CD4-positive, alpha-beta T cell treated with Interleukin-4 for 4 hours (primary cell): Measurements from ENCODE around the gene CNOT4.
"Not testable (repeated sequence)": the region's sequence is repeated elsewhere in the genome, so short reads cannot be mapped to it uniquely, and the experiment has no call there.

Source experiments
- DNase-seq: peaks from one replicate; pipeline ENCODE4 v3.0.0-alpha.2; 2020

The CNOT4 gene

DNA sequence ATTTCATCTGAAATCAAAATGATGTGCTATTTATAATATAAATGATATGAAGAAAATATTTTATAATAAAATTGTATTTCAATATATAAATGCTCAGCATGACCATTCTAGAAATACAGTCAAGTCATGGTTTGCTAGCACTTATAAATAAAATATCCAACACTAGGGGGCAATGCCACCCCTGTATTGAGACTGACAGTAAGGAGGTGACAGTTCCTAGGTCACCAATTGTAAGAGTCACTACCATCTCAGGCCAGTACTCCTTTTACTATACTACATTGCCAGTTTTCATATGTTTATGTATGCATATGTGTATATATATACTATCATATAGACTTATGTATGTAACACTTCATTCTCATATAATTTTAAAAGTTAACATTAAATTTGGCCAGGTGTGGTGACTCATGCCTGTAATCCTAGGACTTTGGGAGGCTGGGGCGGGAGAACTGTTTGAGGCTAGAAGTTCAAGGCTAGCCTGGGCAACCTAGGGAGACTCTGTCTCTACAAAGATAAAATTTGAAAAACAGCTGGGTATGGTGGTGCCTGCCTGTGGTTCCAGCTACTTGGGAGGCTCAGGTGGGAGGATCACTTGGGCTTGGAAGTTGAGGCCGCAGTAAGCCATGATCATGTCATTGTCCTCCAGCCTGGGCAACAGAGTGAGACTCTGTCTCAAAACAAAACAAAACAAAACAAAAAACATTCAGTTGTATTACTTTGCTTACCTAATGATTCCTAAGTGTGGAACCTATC is 2.4 kb upstream of the CNOT4 start:
- peak; percentile 77 for DNase-seq

DNA sequence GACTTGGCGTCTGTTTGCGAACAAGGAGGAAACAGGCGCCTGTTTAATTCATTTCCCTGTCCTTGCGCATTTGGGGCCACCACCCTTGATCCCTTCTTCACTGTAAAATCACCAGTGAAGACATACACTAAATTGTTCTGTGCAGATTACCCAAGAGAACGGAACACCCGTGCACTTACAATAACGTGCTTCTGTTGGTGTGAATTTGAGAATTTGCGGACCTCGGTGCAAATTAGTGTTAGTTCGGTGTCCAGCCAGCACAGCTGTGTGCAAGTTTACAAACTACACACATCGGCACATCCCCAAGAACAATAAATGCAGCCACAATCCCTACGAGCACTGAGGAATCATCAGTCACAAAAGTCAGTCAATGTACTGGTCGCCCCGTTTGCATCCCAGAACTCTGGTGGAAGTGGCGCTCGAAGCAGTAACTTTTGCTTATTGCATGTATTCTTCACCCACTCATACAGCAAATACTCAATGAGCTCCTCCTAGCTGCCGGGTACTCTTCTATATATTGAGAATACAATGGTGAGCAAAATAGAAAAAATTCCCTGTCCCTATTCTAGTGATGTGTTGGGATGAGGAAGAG is 786 bp upstream of the CNOT4 start:
- no peak for DNase-seq

DNA sequence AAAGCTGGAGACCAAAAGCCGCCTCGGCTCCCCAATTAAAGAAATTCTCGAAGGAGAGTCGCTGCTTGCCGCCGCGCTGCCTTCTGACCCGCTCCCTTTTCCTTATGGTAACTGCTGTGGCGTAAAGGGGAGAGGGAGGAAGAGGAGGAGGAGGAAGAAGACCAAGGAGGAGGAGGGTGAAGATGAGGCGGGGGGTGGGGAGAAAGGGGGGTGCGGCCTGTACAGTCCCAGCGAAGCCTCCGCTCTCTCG is 388 bp downstream of the CNOT4 start:
- DNase-seq = no peak

DNA sequence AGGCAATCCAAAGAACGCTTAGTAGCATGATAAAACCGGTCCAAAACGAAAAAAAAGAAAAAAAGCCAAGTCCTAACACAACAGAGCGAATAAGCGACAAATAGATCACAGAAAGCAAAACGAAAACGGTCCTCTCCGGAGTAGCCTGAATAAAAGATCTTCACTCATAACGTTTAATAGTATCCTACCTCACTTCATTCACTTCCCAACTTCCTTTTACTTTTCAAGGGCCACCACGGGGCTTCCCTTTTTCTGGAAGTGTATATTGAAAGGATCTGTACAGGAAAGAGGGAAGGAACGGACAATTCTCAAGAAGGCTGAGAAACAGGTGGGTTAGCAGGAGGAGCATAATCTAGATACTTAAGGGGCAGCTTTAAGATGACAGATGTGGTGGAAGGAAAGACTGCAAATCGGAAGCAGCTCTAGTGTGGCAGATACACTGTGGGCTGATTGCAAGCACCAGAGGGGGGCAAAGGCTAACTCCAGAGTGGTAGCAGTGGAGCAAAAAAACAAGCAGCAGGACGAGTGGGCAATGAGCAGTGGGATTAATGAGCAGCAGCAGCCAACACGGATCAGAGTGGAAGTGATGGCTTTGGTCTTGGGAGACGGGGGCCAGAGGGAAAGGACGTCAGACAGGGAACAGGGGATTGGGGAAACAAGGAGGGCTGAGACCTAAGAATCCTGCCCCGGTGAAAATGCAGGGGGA is 866 bp downstream of the CNOT4 start:
- DNase-seq = peak; percentile 25

DNA sequence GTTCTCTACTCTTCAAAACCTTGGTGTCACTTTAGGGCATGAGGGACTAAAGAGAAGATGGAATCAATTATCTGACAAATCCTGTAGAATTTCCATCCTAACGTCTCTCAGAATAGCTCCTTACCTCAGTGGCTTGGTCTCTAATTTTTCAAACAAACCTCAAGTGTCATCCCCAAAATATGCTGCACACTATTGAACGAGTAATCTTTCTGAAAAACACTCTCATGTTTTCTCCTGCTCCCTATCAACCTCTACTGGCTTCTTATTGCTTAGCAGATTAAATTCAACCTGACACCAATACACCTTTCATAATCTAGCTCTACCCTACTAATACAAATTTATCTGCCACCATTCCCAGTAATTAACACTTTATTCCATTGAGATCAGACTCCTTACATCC is 8.5 kb downstream of the CNOT4 start:
- DNase-seq = no peak

DNA sequence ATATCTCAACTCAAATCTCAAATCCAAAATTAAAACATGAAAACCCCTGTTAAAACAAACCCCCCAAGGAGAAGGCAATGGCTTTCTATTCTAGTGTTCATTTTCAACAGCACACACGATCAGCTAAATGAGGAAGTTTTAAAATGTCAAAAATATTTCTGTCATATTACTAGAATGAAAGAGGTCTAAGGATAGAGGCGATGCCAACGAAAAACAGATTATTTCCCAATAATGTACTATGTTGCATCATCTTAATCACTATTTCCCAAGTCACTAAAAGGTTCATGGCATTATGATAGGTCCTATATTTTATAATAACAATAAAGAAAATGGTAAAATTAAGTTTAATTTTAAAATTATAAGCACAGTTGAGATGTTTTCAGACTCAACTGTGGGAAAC is 10.1 kb downstream of the CNOT4 start:
- DNase-seq = no peak

DNA sequence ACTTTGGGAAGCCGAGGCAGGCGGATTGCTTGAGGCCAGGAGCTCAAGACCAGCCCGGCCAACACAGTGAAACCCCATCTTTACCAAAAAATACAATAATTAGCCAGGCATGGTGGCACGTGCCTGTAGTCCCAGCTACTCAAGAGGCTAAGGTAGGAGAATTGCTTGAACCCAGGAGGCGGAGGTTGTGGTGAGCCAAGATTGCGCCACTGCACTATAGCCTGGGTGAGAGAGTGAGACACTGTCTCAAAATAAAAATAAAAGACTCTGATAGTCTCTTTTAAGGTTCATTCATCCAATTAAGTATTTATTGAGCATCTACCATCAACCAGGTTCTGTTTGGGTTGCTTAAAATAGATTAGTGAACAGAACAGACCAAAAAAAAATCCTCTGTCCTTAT is 12.7 kb downstream of the CNOT4 start:
- not testable (repeated sequence) for DNase-seq

DNA sequence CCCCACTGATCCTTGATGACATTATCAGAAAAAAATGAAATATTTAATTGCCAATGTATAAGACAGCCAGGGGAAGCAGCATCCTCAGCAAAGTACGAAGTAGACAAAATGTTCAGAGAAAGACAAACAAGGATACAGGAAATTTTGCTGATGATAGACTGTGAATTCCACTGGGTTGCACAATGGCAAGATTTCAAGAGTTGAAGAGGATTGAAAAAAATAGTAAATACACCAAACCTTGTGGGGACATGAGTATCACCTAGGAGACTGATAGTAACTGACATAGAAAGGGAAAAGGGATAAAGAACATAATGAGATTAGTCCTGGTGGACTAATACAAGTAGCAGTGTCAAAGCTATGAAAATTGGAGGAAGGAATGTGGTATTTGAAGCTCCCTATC is 16.5 kb downstream of the CNOT4 start:
- DNase-seq = no peak

DNA sequence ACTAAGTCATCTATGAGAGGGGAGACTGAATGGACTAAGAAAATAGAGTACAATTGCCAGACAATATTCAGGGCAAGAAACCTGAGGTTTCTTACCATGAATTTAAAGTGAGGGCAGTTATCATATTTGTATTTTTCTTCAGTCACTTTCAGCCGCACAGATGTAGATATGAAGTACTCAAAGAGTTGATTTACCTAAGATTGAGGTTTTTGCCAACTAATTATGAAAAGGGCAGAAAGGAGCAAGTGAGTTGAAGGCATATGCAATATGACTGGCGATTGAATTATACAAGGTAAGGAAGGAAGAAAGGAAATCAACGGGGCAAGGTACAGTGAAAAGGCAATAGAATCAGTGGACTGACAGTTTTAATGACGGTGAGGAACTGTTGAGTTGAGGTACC is 17.8 kb downstream of the CNOT4 start:
- no peak for DNase-seq

DNA sequence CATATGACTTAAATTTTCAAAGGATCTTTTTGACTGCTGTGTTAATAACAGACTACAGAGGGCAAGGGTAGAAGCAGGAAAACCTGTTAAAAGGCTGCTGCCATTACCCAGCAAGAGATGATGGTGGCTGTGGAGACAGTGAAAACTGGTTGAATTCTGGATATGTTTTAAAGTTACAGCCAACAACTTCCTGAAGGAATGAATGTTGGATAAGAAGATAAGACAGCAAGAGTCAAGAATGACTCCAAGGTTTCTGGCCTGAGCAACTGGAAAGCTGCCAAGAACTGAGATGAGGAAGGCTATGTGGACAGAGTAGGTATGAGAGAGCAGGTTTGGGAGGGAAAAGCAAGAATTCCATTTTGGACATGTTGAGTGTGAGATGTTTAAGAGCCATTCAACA is 19.1 kb downstream of the CNOT4 start:
- DNase-seq = no peak

DNA sequence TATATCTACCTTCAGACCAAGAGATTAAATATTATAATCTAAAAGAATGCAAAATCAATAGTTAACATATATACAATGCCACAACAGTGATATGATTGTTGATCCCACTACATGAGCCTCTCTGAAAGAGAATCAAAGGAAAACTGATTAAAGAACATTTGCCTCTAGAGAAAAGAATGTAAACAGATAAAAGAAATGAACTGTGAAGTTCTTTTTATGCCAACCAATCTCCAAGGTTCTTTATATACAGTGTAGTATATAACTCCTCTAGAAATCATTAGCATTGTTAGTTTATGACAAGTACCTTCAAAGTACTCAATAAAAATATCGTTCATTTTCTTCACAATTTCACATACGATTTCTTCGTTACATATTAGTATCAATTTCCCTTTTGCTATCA is 20.1 kb downstream of the CNOT4 start:
- DNase-seq = no peak

DNA sequence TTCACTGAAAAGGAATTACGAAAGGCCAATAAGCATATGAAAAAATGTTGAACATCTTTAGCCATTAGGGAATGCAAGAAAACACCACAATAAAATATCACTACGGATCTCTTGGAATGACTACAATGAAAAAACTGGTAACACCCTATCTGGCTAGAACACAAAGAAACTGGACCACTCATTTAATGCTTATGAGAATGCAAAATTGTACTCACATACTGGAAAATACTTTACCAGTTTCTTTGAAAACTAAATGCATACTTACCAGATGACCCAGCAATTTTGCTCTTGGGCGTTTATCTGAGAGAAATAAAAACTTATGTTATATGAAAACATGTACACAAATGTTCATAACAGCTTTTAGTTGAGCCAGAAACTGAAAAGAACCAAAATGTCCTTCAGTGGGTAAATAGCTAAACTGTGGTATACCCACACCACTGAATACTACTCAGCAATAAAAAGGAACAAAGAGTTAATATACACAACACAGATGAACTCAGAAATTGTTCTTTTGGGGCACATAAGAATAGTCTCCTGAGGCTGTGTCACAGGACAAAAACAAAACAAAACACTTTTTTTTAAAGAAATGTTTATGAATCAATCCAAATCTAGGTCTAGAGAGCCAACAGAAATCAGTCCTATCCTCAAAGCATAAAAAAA is 23.5 kb downstream of the CNOT4 start:
- DNase-seq = no peak

DNA sequence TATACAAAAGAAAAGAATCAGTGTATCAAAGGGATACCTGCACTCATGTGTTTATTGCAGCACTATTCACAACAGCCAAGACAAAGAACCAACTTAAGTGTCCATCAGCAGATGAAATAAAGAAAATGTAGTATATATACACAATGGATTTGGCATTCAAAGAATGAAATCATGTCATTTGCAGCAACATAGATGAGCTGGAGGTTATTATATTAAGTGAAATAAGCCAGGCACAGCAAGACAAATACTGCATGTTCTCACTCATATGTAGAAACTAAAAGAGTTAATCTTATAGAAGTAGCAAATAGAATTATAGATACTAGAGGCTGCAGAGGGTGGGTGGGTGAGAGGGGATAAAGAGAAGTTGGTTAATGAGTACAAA is 28.3 kb downstream of the CNOT4 start:
- no peak for DNase-seq

DNA sequence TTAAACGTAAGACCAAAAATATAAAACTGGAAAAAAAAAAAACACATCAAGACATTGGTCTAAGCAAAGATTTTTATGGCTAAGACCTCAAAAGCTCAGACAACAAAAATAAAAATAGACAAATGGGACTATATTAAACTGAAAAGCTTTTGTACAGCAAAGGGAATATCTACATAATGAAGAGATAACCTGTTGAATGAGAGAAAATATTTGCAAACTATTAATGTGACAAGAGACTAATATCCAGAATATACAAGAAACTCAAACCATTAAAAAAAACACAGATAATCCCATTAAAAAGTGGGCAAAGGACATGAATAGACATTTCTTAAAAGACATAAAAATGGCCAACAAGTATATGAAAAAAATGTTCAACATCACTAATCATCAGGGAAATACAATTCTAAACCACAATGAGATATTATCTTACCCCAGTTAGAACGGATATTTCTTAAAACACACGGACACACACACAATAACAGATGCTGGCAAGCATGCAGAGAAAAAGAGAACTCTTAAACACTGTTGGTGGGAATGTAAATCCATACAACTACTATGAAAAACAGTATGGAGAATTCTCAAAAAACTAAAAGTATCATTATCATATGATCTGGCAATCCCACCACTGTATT is 28.8 kb downstream of the CNOT4 start:
- DNase-seq = no peak

DNA sequence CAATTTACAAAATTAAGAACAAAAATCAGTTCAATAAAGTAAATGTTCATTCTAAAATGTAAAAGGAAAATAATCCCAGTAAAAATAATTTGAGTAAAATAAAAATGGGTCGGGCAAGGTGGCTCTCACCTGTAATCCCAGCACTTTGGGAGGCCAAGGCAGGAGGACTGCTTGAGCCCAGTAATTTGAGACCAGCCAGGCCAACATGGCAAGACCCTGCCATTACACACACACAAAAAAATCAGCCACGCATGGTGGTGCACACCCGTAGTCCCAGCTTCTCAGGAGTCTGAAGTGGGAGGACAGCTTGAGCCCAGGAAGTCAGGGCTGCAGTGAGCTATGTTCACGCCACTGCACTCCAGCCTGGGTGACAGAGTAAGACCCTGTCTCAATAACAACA is 34.4 kb downstream of the CNOT4 start:
- no peak for DNase-seq

DNA sequence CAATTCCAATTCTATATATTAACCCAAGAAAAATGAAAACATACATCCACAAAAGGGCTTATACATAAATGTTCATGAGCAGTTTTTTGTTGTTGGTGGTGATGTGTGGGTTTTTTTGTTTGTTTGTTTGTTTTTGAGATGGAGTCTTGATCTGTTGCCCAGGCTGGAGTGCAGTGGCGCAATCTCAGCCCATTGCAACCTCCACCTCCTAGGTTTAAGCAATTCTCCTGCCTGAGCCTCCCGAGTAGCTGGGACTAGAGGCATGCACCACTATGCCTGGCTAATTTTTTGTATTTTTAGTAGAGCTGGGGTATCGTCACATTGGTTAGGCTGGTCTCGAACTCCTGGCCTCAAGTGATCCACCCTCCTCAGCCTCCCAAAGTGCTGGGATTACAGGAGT is 40.2 kb downstream of the CNOT4 start:
- not testable (repeated sequence) for DNase-seq

DNA sequence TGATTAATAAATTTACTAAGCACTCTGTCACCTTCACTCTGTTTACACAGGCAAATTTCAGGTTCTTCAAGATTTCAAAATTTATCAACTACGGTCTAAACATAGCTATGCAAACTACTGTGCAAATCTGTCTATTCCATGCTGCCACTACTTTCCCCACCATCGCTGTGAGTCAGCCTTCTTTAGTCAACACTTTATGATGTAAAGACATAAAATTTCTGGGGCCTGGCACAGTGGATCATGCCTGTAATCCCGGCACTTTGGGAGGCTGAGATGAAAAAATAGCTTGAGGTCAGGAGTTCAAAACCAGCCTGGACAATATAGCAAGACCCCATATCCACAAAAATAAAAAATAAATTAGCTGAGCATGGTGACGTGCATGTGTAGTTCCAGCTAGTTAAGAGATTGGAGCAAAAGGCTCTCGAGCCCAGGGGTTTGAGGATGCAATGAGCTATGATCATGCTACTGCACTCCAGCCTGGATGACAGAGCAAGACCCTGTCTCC is 42.6 kb downstream of the CNOT4 start:
- DNase-seq = no peak

DNA sequence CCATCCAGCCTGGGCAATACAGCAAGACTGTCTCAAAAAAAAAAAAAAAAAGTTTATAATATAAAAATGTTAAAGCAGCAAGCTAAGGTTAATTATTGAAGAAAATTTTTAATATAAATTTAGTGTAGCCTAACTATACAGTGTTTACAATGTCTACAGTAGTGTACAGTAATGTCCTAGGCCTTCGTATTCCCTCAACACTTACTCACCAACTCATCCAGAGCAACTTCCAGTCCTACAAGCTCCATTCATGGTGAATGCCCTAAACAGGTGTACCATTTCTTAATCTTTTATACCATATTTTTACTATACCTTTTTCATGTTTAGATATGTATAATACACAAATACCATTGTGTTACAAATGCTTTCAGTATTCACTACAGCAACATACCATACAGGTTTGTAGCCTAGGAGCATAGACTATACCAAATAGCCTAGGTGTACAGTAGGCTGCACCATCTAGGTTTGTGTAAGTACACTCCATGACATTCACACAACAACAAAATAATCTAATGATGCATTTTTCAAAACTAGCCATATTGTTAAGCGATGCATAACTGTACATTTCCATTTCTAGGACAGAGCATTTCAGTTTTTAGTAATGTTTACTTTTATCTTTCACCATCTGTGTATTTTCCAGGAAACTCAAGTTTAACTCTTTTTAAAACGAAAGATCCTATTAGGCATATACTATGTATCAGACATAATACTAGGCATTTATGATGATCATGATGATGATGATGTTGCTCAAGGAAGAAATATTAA is 43.3 kb downstream of the CNOT4 start:
- DNase-seq = no peak

DNA sequence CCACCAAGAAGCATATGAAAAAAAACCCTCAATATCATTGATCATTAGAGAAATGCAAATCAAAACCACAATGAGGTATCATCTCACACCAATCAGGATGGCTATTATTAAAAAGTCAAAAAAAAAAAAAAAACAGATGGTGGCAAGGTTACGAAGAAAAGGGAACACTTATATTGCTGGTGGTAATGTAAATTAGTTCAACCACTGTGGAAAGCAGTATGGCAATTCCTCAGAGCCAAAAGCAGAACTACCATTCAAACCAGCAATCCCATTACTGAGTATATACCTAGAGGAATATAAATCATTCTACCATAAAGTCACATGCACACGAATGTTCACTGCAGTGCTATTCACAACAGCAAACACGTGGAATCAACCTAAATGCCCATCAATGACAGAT is 46.0 kb downstream of the CNOT4 start:
- no peak for DNase-seq

DNA sequence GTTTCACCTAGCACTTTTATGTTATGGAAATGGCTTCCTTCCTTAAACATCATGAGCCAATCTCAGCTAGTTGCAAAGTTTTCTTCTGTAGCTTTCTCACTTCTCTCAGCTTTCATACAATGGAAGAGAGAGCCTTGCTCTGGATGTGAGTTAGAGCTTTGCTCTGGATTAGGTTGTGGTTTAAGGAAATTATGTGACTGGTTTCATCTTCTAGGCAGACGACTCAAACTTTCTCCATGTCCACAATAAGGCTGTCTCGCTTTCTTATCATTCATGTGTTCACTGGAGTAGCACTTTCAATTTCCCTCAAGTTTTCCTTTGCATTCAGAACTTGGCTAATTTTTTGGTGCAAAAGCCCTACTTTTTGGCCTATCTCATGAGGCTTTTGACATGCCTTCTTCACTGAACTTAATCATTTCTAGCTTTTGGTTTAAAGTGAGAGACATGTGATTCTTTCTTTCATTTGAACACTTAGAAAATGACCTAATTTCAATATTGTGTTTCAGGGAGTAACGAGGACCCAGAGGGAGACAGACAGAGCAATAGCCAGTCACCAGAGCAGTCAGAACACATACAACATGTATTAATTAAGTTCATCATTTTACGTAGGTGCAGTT is 49.8 kb downstream of the CNOT4 start:
- no peak for DNase-seq

DNA sequence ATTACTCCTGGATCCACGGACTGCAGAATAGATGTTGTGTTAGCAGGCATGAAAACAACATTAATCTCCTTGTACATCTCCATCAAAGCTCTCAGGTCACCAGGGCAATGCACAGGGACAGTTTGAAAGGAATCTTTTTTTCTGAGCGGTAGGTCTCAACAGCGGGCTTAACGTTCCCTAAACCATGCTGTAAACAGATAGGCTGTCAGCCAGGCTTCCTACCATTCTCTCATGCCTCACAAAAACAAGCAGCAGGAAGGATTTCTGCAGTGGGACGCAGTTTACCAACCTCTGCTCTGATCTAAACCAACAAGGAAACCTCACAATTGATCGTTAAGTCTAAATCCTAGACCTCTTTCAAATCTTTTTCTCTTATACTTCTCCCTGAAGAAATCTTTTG is 50.8 kb downstream of the CNOT4 start:
- DNase-seq = no peak

DNA sequence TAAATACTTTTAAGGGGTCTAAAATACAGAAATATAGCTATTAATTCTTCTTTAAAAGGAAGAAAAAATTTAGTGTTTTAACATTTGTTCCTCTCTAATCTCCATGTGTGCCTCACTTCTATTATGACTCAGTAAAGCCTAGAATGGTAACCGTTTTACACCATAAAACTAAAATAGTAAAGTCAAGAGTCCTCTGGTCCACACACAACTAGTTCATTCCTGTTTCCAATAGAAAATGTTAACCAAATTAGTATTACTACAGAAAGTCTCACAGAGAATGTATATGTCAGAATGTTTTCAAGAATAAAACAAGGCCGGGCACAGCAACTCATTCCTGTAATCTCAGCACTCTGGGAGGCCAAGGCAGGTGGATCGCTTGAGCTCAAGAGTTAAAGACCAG is 55.8 kb downstream of the CNOT4 start:
- DNase-seq = no peak
